Choroid plexus epithelial cell (primary cell): ENCODE results near the gene NOX3.
A peak's percentile ranks its signal among the peaks of the same experiment; 100 is the strongest.

Source experiments
- DNase-seq: peaks from one replicate; pipeline ENCODE4 v3.0.0-alpha.2; 2010; ENCODE audit warnings: low read depth
- H3K4me3 ChIP-seq: 2 replicates; pipeline ENCODE4 v1.5.1; 2011; ENCODE audit warnings: low read depth, mild to moderate bottlenecking, control low read depth, low read length, moderate library complexity
- CTCF ChIP-seq: conservative IDR thresholded peaks from 2 replicates; pipeline ENCODE4 v1.5.1; 2011; ENCODE audit warnings: low read depth, mild to moderate bottlenecking, control low read depth, inconsistent platforms, low read length, moderate library complexity

NOX3 gene

GRCh38 chr6:155419161-155419560, 36.5 kb downstream of the NOX3 start:
- TF ChIP-seq CTCF, result no peak
- no peak overlapping the region for H3K4me3 ChIP-seq
- DNase-seq, result peak; percentile 5

GRCh38 chr6:155418017-155418761, 37.5 kb downstream of the NOX3 start:
- peak; percentile 92 for DNase-seq
- H3K4me3 ChIP-seq, result peak overlapping the region; percentile 37
- no peak for TF ChIP-seq CTCF

GRCh38 chr6:155417454-155417853, 38.2 kb downstream of the NOX3 start:
- H3K4me3 ChIP-seq, result no peak overlapping the region
- peak; percentile 31 for DNase-seq

GRCh38 chr6:155415953-155416352, 39.7 kb downstream of the NOX3 start:
- TF ChIP-seq CTCF, result no peak
- no peak overlapping the region for H3K4me3 ChIP-seq
- DNase-seq, result no peak

More at GRCh38 chr6:155417454-155417853, 38.2 kb downstream of the NOX3 start:
- no peak for TF ChIP-seq CTCF

- no peak for TF ChIP-seq CTCF
- no peak for DNase-seq
- no peak overlapping the region for H3K4me3 ChIP-seq
Measured at GRCh38 chr6:155414049-155414448, 41.6 kb downstream of the NOX3 start.

GRCh38 chr6:155412335-155412734, 43.3 kb downstream of the NOX3 start:
- peak; percentile 49 for DNase-seq
- no peak for TF ChIP-seq CTCF
- H3K4me3 ChIP-seq, result no peak overlapping the region
